ENCODE results near the gene LIPM. TPM values are rescaled to one million over a fixed set of nuclear protein-coding genes. Genes with fewer than 3 reads are reported as not detected.
A peak's percentile ranks its signal among the peaks of the same experiment; 100 is the strongest.

LIPM gene
- total RNA-seq, 4 donors from 2014 or later, result not detected

- Histone ChIP-seq H3K4me3 (no peak overlapping the region), H3K27me3 (peaks cover 6% of the 10 kb centered on the region), H3K4me1 (no peaks in the 10 kb centered on the region), H3K9me3 (no peaks in the 10 kb centered on the region), H3K36me3 (no peaks in the 10 kb centered on the region), H3K27ac (no peak overlapping the region)
- TF ChIP-seq CTCF (IDR thresholded peaks at IDR 0.05) (no peak), POLR2A (IDR thresholded peaks at IDR 0.05) (no peak)
- no peak for ATAC-seq
Observed at GRCh38 chr10:88788924-88789323, 13.6 kb upstream of the LIPM start.

- Histone ChIP-seq H3K27me3 (no peaks in the 10 kb centered on the region), H3K4me3 (no peak overlapping the region), H3K27ac (no peak overlapping the region), H3K4me1 (no peaks in the 10 kb centered on the region), H3K36me3 (no peaks in the 10 kb centered on the region), H3K9me3 (no peaks in the 10 kb centered on the region)
- 56 to 57% methylated on average over 2 of the region's 2 CpGs for WGBS, 2 donors (ENCODE audit: low coverage in 1 of 2)
- ATAC-seq, result no peak
- TF ChIP-seq POLR2AphosphoS5 (IDR thresholded peaks at IDR 0.05) (no peak), EP300 (IDR thresholded peaks at IDR 0.05) (no peak), POLR2A (IDR thresholded peaks at IDR 0.05) (no peak), CTCF (IDR thresholded peaks at IDR 0.05) (no peak)
Observed at GRCh38 chr10:88791924-88792323, 10.6 kb upstream of the LIPM start.

- Histone ChIP-seq H3K4me3 (no peak overlapping the region), H3K36me3 (no peaks in the 10 kb centered on the region), H3K27ac (no peak overlapping the region), H3K9me3 (no peaks in the 10 kb centered on the region), H3K4me1 (no peaks in the 10 kb centered on the region), H3K27me3 (no peaks in the 10 kb centered on the region)
- TF ChIP-seq POLR2AphosphoS5 (IDR thresholded peaks at IDR 0.05) (no peak), EP300 (IDR thresholded peaks at IDR 0.05) (no peak), CTCF (IDR thresholded peaks at IDR 0.05) (no peak), POLR2A (IDR thresholded peaks at IDR 0.05) (no peak)
- ATAC-seq, result peak; percentile 53
- 69 to 79% methylated on average over 2 to 3 of the region's 4 CpGs for WGBS, 2 donors (ENCODE audit: low coverage in 1 of 2)
Observed at GRCh38 chr10:88792661-88793060, 9.9 kb upstream of the LIPM start.

- no peak for TF ChIP-seq CTCF (IDR thresholded peaks at IDR 0.05)
- TF ChIP-seq EP300 (IDR thresholded peaks at IDR 0.05), result no peak
- TF ChIP-seq POLR2A (IDR thresholded peaks at IDR 0.05), result no peak
- no peak for TF ChIP-seq POLR2AphosphoS5 (IDR thresholded peaks at IDR 0.05)
- Histone ChIP-seq H3K4me3 (no peak overlapping the region), H3K27ac (no peak overlapping the region), H3K36me3 (no peaks in the 10 kb centered on the region), H3K4me1 (no peaks in the 10 kb centered on the region), H3K27me3 (no peaks in the 10 kb centered on the region), H3K9me3 (no peaks in the 10 kb centered on the region)
- 61 to 71% methylated on average over 2 of the region's 2 CpGs for WGBS, 2 donors (ENCODE audit: low coverage in 1 of 2)
- ATAC-seq, result no peak
Observed at GRCh38 chr10:88793712-88794299, 8.7 kb upstream of the LIPM start.

- Histone ChIP-seq H3K27me3 (no peaks in the 10 kb centered on the region), H3K9me3 (no peaks in the 10 kb centered on the region), H3K4me3 (no peak overlapping the region), H3K4me1 (no peaks in the 10 kb centered on the region), H3K27ac (no peak overlapping the region), H3K36me3 (no peaks in the 10 kb centered on the region)
- 58 to 67% methylated on average over 1 of the region's 1 CpG for WGBS, 2 donors (ENCODE audit: low coverage in 1 of 2)
- no peak for TF ChIP-seq POLR2AphosphoS5 (IDR thresholded peaks at IDR 0.05)
- TF ChIP-seq POLR2A (IDR thresholded peaks at IDR 0.05), result no peak
- TF ChIP-seq EP300 (IDR thresholded peaks at IDR 0.05), result no peak
- TF ChIP-seq CTCF (IDR thresholded peaks at IDR 0.05), result no peak
- no peak for ATAC-seq
Observed at GRCh38 chr10:88794731-88795130, 7.8 kb upstream of the LIPM start.
